ENCODE measurements around the gene MTERF4.

The MTERF4 gene

DNA sequence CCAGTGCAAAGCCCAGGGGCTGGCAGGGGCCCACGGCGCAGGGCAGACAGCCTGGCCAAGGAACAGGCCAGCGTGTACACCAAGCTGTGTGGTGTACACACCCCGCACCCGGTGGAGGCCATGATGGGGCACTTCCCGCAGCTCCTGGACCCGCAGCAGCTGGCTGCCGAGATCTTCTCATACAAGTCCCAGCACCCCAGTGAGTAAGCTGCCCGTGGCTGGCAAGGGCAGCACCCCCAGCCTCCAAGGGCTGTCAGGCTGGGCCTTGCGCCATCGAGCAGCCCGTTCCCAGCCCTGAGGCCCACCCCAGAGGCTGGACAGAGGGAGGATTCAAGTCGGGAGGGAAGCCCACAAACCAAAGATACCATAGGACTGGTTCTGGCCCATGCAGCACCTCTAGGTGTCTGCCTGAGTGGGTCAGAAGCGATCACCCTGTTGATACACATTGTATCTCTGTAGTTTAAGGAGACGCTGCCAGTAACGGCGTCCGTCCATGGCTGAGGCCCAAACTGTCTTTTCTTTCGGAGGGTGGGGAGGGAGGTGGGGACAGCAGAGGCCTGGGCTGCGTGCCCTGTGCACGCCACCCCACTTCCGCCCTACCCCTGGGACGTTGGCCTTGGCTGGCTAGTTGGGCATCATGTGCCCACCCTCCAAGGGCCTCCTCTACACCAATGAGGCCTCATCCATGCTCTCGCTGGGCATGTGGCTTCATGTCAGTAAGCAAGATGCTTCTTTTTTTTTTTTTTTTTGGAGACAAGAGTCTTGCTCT lies 16.8 kb upstream of the MTERF4 start:
- no peak overlapping the region for H3K4me3 ChIP-seq (ENCODE audit: low read length)
- TF ChIP-seq, protein P1, sequence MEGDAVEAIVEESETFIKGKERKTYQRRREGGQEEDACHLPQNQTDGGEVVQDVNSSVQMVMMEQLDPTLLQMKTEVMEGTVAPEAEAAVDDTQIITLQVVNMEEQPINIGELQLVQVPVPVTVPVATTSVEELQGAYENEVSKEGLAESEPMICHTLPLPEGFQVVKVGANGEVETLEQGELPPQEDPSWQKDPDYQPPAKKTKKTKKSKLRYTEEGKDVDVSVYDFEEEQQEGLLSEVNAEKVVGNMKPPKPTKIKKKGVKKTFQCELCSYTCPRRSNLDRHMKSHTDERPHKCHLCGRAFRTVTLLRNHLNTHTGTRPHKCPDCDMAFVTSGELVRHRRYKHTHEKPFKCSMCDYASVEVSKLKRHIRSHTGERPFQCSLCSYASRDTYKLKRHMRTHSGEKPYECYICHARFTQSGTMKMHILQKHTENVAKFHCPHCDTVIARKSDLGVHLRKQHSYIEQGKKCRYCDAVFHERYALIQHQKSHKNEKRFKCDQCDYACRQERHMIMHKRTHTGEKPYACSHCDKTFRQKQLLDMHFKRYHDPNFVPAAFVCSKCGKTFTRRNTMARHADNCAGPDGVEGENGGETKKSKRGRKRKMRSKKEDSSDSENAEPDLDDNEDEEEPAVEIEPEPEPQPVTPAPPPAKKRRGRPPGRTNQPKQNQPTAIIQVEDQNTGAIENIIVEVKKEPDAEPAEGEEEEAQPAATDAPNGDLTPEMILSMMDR (conservative IDR thresholded peaks at IDR 0.05; ENCODE audit: low read depth, low read length) = no peak
- DNase-seq (ENCODE audit: low read depth) = no peak

DNA sequence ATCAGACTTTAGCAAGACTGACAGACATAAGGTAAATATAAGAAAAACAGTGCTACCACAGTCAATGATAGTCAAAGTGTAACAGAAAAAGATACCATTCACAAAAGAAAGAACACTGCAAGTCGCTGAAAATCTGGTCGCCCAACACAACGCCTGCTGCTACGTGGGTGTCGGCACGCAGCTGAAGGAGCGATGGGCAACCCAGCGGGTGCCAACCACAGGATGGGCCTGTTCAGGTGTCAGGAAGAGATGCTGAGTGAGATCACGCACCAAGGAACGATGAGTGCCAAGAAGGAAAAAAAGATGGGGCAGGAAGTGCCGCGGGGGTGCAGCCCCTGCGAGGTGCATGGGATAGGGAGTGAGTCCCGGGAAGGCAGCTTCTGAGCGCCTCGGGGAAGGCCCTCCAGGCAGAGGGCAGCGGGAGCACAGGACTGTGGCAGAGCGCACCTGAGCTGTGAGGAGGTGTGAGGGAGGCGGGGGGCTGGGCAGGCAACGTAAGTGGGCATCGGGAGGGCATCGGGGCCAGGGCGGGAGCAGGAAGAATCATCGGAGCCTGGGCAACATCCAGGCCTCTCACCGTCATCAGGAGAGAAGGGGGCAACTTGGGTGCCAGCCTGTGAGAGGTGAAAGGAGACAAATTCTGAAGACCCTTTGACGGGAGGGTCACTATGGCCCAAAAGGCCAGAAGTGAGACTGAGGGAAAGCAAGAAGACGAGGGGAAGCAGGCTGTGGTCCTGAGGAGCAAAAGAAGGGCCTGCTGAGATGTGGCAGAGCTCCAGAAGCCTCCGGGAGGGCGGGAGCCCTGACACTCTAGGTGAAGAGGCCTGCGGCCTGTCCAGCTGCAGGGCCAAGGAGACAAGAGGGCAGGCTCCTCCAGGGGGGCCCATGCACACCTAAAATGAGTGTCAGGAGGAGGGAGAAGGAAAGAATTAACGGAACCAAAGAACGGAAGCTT lies 14.8 kb upstream of the MTERF4 start:
- no peak overlapping the region for H3K4me3 ChIP-seq (ENCODE audit: low read length)
- DNase-seq (ENCODE audit: low read depth) = no peak
- TF ChIP-seq, protein P1 (conservative IDR thresholded peaks at IDR 0.05; ENCODE audit: low read depth, low read length) = no peak

DNA sequence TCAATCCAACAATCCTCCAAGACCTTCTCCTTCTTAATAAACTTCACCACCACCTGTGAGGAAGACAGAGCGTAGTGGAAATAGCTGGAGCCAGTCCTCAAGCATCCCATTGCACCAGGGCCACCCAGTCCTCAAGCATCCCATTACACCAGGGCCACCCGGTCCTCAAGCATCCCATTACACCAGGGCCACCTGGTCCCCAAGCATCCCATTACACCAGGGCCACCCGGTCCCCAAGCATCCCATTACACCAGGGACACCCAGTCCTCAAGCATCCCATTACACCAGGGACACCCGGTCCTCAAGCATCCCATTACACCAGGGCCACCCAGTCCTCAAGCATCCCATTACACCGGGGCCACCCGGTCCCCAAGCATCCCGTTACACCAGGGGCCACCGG lies 13.3 kb upstream of the MTERF4 start:
- no peak for DNase-seq (ENCODE audit: low read depth)
- TF ChIP-seq, protein P1 (conservative IDR thresholded peaks at IDR 0.05; ENCODE audit: low read depth, low read length) = no peak

DNA sequence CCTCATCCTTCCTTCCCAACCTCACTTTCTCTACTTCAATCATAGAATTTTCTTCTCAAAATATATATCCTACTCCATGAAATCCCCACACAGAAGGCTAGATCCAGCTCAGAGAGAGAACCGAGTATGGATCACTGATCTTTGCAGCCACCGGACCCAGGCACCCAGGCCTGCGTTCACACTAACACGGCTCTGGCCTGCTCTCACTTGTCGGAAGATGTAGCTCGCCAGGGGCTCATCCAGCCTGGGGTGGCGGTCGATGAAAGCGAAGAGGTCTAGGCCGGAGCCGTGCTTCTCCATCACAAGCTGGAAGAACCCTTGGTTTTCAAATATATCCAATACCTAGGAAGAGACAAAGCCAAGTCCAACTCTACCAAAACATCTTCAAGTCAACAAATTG lies 12.7 kb upstream of the MTERF4 start:
- TF ChIP-seq, protein P1 (conservative IDR thresholded peaks at IDR 0.05; ENCODE audit: low read depth, low read length) = no peak
- DNase-seq (ENCODE audit: low read depth) = no peak
- no peak overlapping the region for H3K4me3 ChIP-seq (ENCODE audit: low read length)

More for the DNA sequence above, 13.3 kb upstream of the MTERF4 start:
- no peak overlapping the region for H3K4me3 ChIP-seq (ENCODE audit: low read length)

DNA sequence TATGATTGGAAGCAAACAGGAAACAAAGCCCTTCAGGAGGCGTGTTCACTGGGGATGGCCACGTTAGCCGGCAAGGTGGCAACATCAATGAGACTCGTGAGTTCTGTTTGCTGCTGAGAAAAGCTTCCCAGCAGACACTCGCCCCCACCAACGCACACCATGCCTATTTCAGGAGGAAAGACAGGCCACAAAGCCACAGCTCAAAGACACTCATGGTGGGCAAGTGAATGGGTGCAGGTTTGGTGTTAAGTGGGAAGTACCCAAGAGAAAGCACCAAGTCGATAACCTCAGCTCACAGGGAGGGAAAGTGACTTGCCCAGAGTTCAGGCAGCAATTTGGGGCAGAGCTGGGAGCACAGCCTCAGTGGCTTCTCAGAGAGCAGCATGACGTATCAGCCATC lies 10.5 kb upstream of the MTERF4 start:
- TF ChIP-seq, protein P1 (conservative IDR thresholded peaks at IDR 0.05; ENCODE audit: low read depth, low read length) = no peak
- no peak overlapping the region for H3K4me3 ChIP-seq (ENCODE audit: low read length)
- DNase-seq (ENCODE audit: low read depth) = no peak

DNA sequence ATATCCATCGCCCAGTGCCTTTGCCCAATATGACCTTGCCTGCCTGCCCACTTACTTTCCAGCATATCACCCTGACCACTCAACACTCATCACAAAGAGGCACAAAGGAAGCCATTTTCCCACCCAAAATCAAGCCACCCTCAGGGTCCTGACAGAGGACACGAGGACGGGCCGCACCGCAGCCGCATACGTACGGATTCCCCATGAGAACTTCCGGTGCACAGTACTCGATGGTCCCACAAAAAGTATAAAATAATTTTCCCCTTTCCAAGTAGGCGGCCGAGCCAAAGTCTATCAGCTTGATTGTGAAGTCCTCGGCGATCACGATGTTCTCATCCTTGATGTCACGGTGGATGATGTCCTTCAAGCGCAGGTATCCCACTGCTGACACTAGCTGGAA lies 10.0 kb upstream of the MTERF4 start:
- TF ChIP-seq, protein P1 (conservative IDR thresholded peaks at IDR 0.05; ENCODE audit: low read depth, low read length) = no peak
- H3K4me3 ChIP-seq (ENCODE audit: low read length) = no peak overlapping the region
- DNase-seq (ENCODE audit: low read depth) = no peak

Data from retinal pigment epithelial cell (primary cell).